RWPE1 (cell line): ENCODE measurements around the gene PRF1.

Source experiments
- CTCF ChIA-PET: fragments of 350-600 bp; sonication (Branson Sonifier 250); formaldehyde crosslinking; extraction: SDS; loops from one replicate; lab custom pipeline; 2021; lab: Yijun Ruan, JAX
- POLR2A ChIA-PET: fragments of 400-600 bp; formaldehyde crosslinking; extraction: SDS; loops from one replicate; lab custom pipeline; 2020; ENCODE audit warnings: antibody characterized with exemption; ENCODE audit not compliant: low non-redundant PET; lab: Yijun Ruan, JAX
- DNase-seq: peaks from one replicate; pipeline ENCODE4 v3.0.0; 2012; ENCODE audit warnings: low spot score
- H3K27ac ChIP-seq: fragments of 450-650 bp; 2 replicates; pipeline ENCODE4 v1.5.1; 2017
- TF ChIP-seq, protein P1 (sequence below): fragments of 450-650 bp; conservative IDR thresholded peaks from 2 replicates; pipeline ENCODE4 v1.5.1; 2017; ENCODE audit warnings: low read depth, mild to moderate bottlenecking

PRF1 gene

GRCh38 chr10:70596110-70596798 lies 6.3 kb downstream of the PRF1 start:
- no peak for DNase-seq
- ChIA-PET POLR2A (no interaction called here), CTCF (no interaction called here)
- H3K27ac ChIP-seq, result no peak overlapping the region
- TF ChIP-seq, protein P1, sequence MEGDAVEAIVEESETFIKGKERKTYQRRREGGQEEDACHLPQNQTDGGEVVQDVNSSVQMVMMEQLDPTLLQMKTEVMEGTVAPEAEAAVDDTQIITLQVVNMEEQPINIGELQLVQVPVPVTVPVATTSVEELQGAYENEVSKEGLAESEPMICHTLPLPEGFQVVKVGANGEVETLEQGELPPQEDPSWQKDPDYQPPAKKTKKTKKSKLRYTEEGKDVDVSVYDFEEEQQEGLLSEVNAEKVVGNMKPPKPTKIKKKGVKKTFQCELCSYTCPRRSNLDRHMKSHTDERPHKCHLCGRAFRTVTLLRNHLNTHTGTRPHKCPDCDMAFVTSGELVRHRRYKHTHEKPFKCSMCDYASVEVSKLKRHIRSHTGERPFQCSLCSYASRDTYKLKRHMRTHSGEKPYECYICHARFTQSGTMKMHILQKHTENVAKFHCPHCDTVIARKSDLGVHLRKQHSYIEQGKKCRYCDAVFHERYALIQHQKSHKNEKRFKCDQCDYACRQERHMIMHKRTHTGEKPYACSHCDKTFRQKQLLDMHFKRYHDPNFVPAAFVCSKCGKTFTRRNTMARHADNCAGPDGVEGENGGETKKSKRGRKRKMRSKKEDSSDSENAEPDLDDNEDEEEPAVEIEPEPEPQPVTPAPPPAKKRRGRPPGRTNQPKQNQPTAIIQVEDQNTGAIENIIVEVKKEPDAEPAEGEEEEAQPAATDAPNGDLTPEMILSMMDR, result no peak

- ChIA-PET CTCF (interaction anchor here (0.6 kb wide), 1 partner anchor 26 kb away, joined by 3 read pairs; no protein-coding TSS in a partner anchor), POLR2A (no interaction called here)
- H3K27ac ChIP-seq, result no peak overlapping the region
- TF ChIP-seq, protein P1, result no peak
- no peak for DNase-seq
Observed at GRCh38 chr10:70595566-70596016, 7.0 kb downstream of the PRF1 start.

DNA sequence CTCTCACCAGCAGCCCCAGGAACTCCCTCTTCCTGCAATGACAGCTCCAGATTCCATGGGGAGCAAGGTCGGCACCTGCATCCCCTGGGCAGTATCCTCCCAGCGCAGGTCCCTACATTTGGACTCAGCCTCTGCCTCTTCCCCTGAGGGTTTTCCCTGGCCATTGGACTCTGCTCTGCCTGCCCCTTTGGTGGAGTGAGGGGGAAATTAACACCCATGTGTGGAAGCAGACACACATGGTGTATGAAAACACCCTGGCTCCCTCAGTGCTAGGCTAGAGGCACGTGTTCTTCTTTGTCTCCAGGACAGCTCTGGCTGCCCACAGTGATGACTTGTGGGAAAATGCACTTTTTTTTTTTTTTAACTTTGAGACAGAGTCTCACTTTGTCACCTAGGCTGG lies 8.4 kb downstream of the PRF1 start:
- CTCF ChIA-PET, result no interaction called here
- no peak overlapping the region for H3K27ac ChIP-seq

DNA sequence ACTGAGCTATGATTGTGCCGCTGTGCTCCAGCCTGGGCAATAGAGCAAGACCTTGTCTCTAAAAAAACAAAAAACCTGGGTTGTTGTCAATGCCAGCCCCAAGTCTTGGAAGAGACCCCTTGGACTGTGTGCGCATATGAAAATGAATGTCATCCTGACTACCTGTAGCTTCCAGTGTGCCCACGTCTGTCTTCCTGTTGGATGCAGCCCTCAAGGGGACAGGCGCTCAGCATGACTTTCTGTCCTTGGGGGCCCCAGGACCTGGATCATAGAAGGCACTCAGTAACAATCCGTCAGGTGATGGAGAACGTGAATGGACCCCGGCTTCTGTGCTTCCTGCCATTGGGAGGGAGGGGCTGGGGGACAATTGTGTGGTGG lies 9.0 kb downstream of the PRF1 start:
- H3K27ac ChIP-seq, result no peak overlapping the region
- TF ChIP-seq, protein P1, result no peak
- ChIA-PET POLR2A (no interaction called here), CTCF (no interaction called here)
- DNase-seq, result no peak

More for the DNA sequence above, 8.4 kb downstream of the PRF1 start:
- TF ChIP-seq, protein P1, result no peak
- POLR2A ChIA-PET, result interaction anchor here (0.7 kb wide), 1 partner anchor 12 kb away, joined by 3 read pairs; no protein-coding TSS in a partner anchor
- DNase-seq, result no peak

- H3K27ac ChIP-seq, result no peak overlapping the region
- no peak for DNase-seq
- ChIA-PET CTCF (interaction anchor here (0.6 kb wide), 1 partner anchor 433 kb away, joined by 5 read pairs; no protein-coding TSS in a partner anchor), POLR2A (no interaction called here)
- TF ChIP-seq, protein P1, result no peak
Observed at GRCh38 chr10:70592746-70593512, 9.6 kb downstream of the PRF1 start.

GRCh38 chr10:70592186-70592735 lies 10.3 kb downstream of the PRF1 start:
- TF ChIP-seq, protein P1, result no peak
- DNase-seq, result no peak
- no peak overlapping the region for H3K27ac ChIP-seq
- ChIA-PET CTCF (interaction anchor here (0.6 kb wide), 1 partner anchor 434 kb away, joined by 5 read pairs; no protein-coding TSS in a partner anchor), POLR2A (no interaction called here)
